HG03378 (cell line): Measurements from ENCODE around the gene PDIA2.
"Not testable (repeated sequence)": the region's sequence is repeated elsewhere in the genome, so short reads cannot be mapped to it uniquely, and the experiment has no call there.

Source experiments
- ATAC-seq: cut with Tn5 transposase; IDR thresholded peaks from one replicate; pipeline ENCODE4 v1.9.1; 2021; ENCODE audit warnings: mild to moderate bottlenecking, moderate library complexity; ENCODE audit not compliant: unreplicated experiment

The PDIA2 gene

GRCh38 chr16:324451-325334, 41.7 kb downstream of the PDIA2 start:
- ATAC-seq, result no peak

DNA sequence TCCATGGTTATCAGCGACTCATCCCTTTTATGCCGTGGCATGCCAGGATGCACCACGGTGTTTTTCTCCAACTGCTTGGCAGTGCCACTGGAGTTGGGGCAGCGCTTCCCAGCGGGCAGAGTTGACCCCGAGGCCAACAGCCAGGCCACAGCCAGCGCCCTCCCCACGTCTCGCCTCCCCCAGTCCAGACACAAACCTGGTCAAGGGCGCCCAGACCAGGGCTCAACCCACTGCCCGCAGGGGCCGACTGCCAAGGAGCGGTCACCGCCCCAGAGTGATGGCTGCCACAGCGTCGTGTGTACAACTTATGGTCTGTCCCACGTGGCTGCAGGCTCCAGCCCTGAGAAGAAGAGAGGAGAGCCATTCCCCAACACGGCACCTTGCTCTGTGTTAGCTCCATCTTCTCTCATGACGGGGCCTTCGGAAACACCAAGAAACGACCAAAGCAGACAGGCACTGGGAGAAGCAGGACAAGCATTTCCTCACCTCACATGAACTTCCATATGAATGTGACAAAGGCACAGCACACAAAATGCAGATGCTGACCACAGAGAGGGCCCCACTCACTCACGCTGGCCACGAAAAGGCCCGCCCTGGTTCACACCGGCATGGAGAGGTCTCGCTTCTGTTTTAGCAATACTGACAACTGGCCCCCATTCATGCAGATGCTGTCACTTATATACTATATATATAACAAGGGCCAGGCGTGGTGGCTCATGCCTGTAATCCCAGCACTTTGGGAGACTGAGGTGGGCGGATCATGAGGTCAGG, 42.6 kb downstream of the PDIA2 start:
- no peak for ATAC-seq

GRCh38 chr16:330741-331140, 47.8 kb downstream of the PDIA2 start:
- no peak for ATAC-seq

DNA sequence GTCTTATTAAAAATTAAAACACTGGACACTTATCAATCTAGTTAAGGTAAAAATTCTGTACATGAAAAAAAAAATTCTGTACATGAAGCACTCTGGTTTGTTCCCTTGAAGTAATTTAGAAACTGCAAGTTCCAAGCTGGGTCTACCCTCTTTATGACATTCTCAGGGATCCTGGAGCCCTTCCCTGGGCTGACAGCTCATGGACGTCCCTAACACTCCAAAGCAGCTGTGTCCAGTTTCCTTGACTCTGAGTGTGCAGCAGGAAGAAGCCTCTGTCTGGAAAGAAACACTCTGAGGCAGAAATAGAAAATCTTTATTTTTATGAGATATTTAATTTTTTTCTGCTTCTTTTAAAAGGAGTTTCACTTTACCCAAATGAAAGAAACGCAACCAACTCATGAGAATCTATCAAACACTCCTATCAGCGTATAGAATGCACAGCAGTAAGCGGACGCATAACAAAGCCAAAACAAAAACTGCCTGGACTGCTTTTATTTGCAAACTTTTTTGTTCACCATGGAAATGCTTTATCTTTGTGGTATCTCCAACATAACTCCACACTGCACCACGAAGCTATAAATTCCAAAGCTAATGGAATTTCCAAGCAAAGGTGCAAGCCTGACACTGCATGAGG, 48.3 kb downstream of the PDIA2 start:
- not testable (repeated sequence) for ATAC-seq

DNA sequence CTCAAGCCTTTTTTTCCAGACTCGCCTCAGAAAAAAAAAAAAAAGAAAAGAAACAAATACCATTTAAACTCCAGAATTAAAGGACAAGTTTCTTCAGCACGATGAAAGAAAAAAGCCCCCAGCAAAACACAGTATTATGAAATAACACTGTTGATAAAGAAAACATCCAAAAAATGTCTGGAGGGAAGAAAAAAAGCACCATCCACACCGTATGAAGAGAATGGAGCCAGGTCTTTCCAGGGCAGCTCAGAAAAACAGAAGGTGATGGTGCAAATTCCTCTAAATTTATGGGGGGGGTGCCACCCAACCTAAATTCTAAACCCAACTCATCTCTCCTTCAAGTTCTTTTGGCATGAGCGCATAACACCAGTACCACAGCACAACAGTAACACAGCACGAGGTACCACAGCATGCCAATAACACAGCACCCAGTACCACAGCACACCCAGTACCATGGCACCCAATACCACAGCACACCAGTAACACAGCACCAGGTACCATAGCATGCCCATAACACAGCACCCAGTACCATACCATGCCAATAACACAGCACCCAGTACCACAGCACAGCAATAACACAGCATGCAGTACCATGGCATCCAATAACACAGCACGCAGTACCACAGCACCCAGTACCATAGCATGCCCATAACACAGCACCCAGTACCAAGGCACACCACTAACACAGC, 50.6 kb downstream of the PDIA2 start:
- no peak for ATAC-seq

- ATAC-seq, result not testable (repeated sequence)
Measured at GRCh38 chr16:334164-334832, 51.3 kb downstream of the PDIA2 start.

GRCh38 chr16:334861-335632, 52.1 kb downstream of the PDIA2 start:
- ATAC-seq, result not testable (repeated sequence)

GRCh38 chr16:336269-336668, 53.3 kb downstream of the PDIA2 start:
- no peak for ATAC-seq
